Activated CD8-positive, alpha-beta memory T cell treated with anti-CD3 and anti-CD28 coated beads for 4 hours (primary cell): ENCODE data around the gene APBB3.

Source experiments
- DNase-seq, 2 donors: peaks; one replicate each; pipeline ENCODE4 v3.0.0-alpha.2; 2020; ENCODE audit warnings: low read depth in 2 of 2

Gene APBB3

GRCh38 chr5:140553657-140554056, 10.7 kb downstream of the APBB3 start:
- DNase-seq: no peak

DNA sequence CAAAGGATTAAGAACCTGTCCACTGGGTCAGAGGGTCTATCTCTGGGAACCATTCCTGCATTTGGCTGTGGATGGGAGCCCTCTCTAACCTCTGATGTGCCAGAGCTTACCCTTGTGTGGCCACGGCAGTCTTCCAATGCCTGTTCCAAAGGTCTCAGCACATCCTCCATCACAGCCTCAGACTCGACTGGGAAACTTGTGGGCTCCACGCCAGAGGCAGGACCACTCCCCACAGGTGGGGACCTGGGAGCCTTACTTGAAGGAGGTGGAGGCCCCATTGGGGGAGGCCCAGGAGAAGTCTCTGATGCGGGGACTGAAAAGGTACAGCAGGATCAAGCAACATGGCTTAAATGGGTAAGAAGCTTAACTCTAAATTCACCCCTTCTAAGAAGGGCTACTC, 12.5 kb downstream of the APBB3 start:
- DNase-seq: no peak

DNA sequence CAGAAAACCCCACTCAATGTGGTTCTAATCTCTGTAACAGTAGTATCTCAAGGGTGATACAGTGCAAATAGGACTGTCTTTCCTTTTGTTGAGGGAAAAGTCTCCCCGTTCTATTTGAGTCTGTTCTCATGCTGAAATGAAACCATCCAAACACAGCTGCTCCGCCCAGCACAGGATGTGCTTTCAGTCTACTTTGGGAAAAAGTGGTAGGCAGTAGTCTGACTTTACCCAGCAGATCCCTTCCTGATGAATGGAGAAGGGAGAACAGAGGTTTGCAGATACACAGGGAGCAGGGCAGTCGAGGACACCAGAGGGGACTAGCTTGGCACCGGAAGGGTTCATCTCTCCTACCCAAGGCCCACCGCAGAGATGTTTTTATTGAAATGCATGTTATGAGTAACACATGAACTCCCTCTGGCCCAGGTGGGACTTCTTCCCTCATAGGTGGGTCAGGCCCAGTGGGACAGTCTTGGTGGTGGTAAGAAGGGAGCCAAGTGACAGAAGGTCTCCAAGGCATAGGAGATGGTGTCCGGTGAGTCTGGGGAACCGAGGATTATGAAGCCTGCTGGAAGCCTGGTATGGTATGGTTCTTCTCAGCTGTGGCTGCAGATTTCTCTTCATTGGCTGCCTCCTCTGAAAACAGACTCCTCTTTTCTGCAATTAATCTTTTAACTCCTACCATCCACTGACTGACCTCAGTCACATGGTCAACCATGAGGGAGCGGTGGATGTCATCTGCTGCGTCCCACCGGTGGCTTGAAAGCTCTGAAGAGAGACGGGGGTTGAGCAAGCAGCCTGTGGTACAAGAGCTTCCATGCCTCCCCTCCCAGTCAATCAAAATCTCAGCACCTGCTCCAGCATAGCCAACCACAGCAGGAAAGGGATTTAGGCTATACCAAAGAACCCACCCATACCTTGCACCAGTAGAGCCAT, 14.0 kb downstream of the APBB3 start:
- DNase-seq: no peak

DNA sequence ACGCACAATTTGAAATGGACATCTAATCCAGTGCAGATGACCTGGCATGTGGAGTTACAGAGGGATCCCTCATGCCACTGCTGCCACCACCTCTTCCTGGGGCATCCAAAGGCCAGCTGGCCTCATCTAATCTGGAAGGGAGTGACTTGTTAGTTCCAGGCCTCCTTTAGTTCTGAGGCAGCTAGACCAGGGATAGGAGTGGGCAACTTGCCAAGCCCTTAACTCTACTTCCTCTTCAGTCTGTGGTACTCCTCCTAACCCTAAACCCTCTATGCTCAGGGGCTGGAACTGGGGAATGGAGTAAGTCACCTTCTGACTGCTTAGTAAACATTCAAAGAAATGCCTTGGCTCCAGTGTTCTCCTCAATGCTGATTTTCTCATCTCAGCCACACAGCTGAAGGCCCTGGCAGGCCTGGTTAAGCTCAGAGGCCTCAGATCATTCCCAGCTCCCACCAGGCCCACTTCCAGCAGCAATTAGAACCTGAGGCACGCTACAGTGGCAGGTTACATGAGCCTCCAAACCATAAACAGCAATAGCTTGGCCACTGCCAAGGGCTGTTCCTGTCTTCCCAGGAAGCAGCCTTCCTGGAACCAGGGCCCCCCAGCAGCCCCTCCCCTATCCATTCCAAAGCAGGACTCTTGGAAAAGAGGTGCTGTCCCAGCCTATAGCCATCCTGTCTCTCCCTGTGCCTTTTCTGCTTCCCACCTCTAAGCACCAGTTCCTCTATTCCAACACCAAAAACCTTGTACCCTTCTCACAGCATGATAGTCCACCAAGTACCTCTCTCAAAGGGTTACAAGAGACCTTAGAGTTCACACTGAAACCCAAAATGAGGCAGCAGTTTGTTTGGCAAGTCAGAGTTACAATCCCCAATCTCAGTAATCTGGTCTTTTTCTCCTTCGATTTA, 14.9 kb downstream of the APBB3 start:
- DNase-seq: no peak

GRCh38 chr5:140548791-140549190, 15.6 kb downstream of the APBB3 start:
- no peak for DNase-seq

DNA sequence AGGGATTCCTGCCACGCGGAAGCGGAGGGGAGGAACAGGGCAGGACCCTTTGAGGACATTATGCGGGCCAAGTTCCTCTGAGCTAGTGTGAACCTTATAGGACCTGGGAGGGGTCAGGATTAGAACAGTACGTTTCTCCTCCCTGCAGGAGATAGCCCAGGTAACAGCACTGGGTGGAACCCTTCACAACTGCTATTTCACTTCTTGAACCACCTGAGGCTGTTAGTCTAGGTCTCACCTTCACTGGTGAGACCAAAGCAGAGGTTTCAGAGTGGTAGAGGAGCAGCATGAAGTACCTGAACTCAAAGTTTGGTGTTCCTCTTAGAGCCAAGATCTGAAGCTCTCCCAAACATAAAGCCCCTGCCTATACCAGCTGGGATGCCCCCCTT, 16.1 kb downstream of the APBB3 start:
- no peak for DNase-seq

GRCh38 chr5:140547508-140548299, 16.7 kb downstream of the APBB3 start, which contains the start of gene EIF4EBP3:
TSS of gene EIF4EBP3 (plus strand) at chr5:140547662. CDS start at chr5:140547738, 76 bp downstream.
- DNase-seq: peak; percentile 56 to 74

GRCh38 chr5:140546851-140547507, 17.4 kb downstream of the APBB3 start:
- DNase-seq: no peak

GRCh38 chr5:140545606-140546005, 18.8 kb downstream of the APBB3 start:
- DNase-seq: no peak

GRCh38 chr5:140544986-140545385, 19.4 kb downstream of the APBB3 start:
- DNase-seq: no peak

DNA sequence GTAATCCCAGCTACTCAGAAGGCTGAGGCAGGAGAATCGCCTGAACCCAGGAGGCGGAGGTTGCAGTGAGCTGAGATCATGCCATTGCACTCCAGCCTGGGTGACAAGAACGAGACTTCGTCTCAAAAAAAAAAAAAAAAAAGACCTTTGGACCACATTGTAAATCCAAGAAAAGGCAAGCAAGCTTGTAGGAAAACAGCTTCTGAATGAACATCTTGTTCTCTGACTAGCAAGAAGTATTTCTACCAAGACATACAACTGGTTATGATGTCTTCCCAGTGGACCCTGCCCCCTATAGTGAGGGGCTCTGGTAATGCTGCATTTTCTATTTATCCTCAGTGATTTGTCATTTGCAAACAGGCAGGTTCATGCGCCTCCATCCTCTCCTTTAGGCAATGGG, 21.4 kb downstream of the APBB3 start:
- no peak for DNase-seq

DNA sequence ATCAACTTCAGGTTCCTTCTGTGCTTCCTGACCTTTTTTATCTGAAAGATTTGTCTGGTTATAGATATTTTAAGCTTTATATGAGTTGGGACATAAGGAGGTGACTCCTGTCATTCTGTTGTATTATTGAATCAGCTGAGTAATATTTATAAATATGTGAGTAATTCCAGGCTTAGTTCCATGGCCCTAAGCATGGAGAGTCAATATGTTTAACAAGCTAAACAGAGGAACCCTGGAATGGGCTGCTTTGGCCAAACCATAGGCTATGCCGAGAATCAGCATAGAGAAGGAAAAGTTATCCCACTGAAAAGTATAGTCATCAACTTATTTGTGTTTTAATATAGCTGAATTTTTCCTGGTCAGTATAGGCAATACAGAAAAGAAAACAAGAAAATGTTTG, 24.2 kb downstream of the APBB3 start:
- DNase-seq: no peak

- DNase-seq: no peak
These were observed 40.4 kb downstream of the APBB3 start for GRCh38 chr5:140524003-140524402.

DNA sequence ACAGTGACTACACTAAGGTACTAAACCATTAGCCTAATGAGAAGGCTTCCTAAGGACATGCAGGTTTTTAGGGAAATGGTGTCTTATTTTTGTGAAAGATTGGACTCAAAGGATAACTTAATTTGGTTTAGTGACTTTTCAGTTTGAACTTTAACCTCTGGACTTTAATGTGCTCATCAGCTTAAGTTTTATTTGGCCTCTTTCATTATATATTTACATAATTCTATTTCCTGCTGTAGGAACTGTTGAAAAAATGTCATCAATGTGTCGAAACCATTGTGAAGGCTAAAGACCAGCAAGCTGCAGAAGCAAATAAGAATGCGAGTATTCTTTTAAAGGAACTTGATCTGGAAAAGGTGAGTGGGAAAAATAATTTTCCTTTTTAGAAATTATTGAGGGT, 51.3 kb downstream of the APBB3 start:
- DNase-seq: no peak

- no peak for DNase-seq
These were observed 54.5 kb downstream of the APBB3 start for GRCh38 chr5:140509898-140510297.
